GM23338 (cell line): Measurements from ENCODE around the gene TPD52L2. TPM values are rescaled to one million over a fixed set of nuclear protein-coding genes. Genes with fewer than 3 reads are reported as not detected.
"Not testable (repeated sequence)": the region's sequence is repeated elsewhere in the genome, so short reads cannot be mapped to it uniquely, and the experiment has no call there.

ENCODE experiments used
- ATAC-seq: fragments of 200-7000 bp; cut with Tn5 transposase; 3 replicates; pipeline ENCODE4 v1.9.1; 2020
- DNase-seq: peaks from one replicate; pipeline ENCODE4 v3.0.0-alpha.2; 2015; ENCODE audit warnings: low spot score
- H2AFZ ChIP-seq: fragments of 200-600 bp; sonication (generic); 2 replicates; pipeline ENCODE4 v1.8.0; 2016; ENCODE audit warnings: antibody characterized with exemption, mild to moderate bottlenecking, moderate library complexity
- H3F3A ChIP-seq: fragments of 200-600 bp; sonication (generic); replicated peaks from 2 replicates; pipeline ENCODE4 v1.8.0; 2017; ENCODE audit warnings: antibody characterized with exemption, mixed run types, low read depth
- H3K27ac ChIP-seq: fragments of 200-600 bp; sonication (generic); 2 replicates; pipeline ENCODE4 v1.6.1; 2016; ENCODE audit warnings: low read depth
- H3K27me3 ChIP-seq: fragments of 200-600 bp; sonication (generic); 2 replicates; pipeline ENCODE4 v1.8.0; 2016; ENCODE audit warnings: mild to moderate bottlenecking, mixed run types, moderate library complexity; ENCODE audit not compliant: insufficient read depth
- H3K36me3 ChIP-seq: fragments of 200-600 bp; sonication (generic); 2 replicates; pipeline ENCODE4 v1.8.0; 2016; ENCODE audit warnings: mild to moderate bottlenecking; ENCODE audit not compliant: insufficient read depth
- H3K4me1 ChIP-seq: fragments of 200-600 bp; sonication (generic); 2 replicates; pipeline ENCODE4 v1.8.0; 2016; ENCODE audit warnings: mild to moderate bottlenecking, moderate library complexity; ENCODE audit not compliant: insufficient read depth
- H3K4me2 ChIP-seq: fragments of 200-600 bp; sonication (generic); 2 replicates; pipeline ENCODE4 v1.7.1; 2017; ENCODE audit warnings: mixed run types
- H3K4me3 ChIP-seq: fragments of 200-600 bp; sonication (generic); 2 replicates; pipeline ENCODE4 v1.6.1; 2016; ENCODE audit warnings: mixed run types
- H3K79me2 ChIP-seq: fragments of 200-600 bp; sonication (generic); replicated peaks from 2 replicates; pipeline ENCODE4 v1.8.0; 2017; ENCODE audit warnings: mild to moderate bottlenecking; ENCODE audit not compliant: insufficient read depth
- H3K9me2 ChIP-seq: fragments of 200-600 bp; sonication (generic); 2 replicates; pipeline ENCODE4 v1.8.0; 2017; ENCODE audit not compliant: insufficient read depth
- H4K20me1 ChIP-seq: fragments of 200-600 bp; sonication (generic); replicated peaks from 2 replicates; pipeline ENCODE4 v1.8.0; 2017; ENCODE audit warnings: mild to moderate bottlenecking; ENCODE audit not compliant: insufficient read depth
- H3K27ac Mint-ChIP-seq: 2 replicates; pipeline ENCODE4 v1.8.0; 2020; ENCODE audit warnings: inconsistent platforms, mild to moderate bottlenecking, moderate library complexity, mixed read lengths
- H3K27me3 Mint-ChIP-seq: 3 replicates; pipeline ENCODE4 v1.8.0; 2022; ENCODE audit warnings: low read depth, mild to moderate bottlenecking, moderate library complexity, mixed read lengths, inconsistent platforms; ENCODE audit not compliant: insufficient read depth, poor library complexity
- H3K36me3 Mint-ChIP-seq: 3 replicates; pipeline ENCODE4 v1.8.0; 2021; ENCODE audit warnings: low read depth, mild to moderate bottlenecking, inconsistent platforms, moderate library complexity, mixed read lengths
- H3K4me1 Mint-ChIP-seq: 3 replicates; pipeline ENCODE4 v1.8.0; 2020; ENCODE audit warnings: mild to moderate bottlenecking, inconsistent platforms, mixed read lengths
- H3K4me3 Mint-ChIP-seq: 3 replicates; pipeline ENCODE4 v1.8.0; 2021; ENCODE audit warnings: moderate library complexity, mild to moderate bottlenecking, inconsistent platforms, mixed read lengths
- H3K9me3 Mint-ChIP-seq: 3 replicates; pipeline ENCODE4 v1.8.0; 2020; ENCODE audit warnings: moderate library complexity, mild to moderate bottlenecking, inconsistent platforms, mixed read lengths
- CREB1 ChIP-seq: fragments of 250-450 bp; sonication (Bioruptor Pico); IDR thresholded peaks from 2 replicates; pipeline ENCODE4 v1.5.0; 2020; ENCODE audit warnings: low read depth, mild to moderate bottlenecking, moderate library complexity
- CTCF ChIP-seq, 2 experiments: fragments of 200-600 bp in 1 of 2; sonication (generic) in 1 of 2; conservative IDR thresholded peaks; 2 replicates each; pipeline versions ENCODE4 v1.5.1 to v1.6.1; 2016 to 2017; ENCODE audit warnings: antibody characterized with exemption in 2 of 2, low read depth in 2 of 2, mild to moderate bottlenecking in 2 of 2, moderate library complexity in 1 of 2
- EZH2 ChIP-seq: fragments of 200-600 bp; sonication (generic); IDR thresholded peaks from one replicate; pipeline ENCODE4 v1.8.0; 2017; ENCODE audit warnings: antibody characterized with exemption, mild to moderate bottlenecking, low read depth; ENCODE audit not compliant: unreplicated experiment
- EZH2phosphoT487 ChIP-seq: fragments of 200-600 bp; sonication (generic); IDR thresholded peaks from one replicate; pipeline ENCODE4 v1.8.1; 2018; ENCODE audit warnings: antibody characterized with exemption; ENCODE audit not compliant: unreplicated experiment
- JUNB ChIP-seq: IDR thresholded peaks from one replicate; pipeline ENCODE4 v1.6.1; 2016; ENCODE audit warnings: antibody characterized with exemption; ENCODE audit not compliant: unreplicated experiment
- NANOG ChIP-seq: IDR thresholded peaks from 2 replicates; pipeline ENCODE4 v1.6.1; 2016; ENCODE audit warnings: antibody characterized with exemption, borderline replicate concordance
- POLR2AphosphoS5 ChIP-seq: IDR thresholded peaks from 2 replicates; pipeline ENCODE4 v1.6.1; 2016; ENCODE audit warnings: antibody characterized with exemption, low read depth
- polyA plus RNA-seq: library from polyadenylated mRNA; unstranded; fragments of >200 nt; fragmentation: Nextera tagmentation; extraction: Ambion mirVana; gene quantifications from 2 replicates; pipeline ENCODE4 v1.2.1, GENCODE V29; 2016
- total RNA-seq: library from RNA; depleted of rRNA; stranded (reverse); fragments of >200 nt; shearing (Covaris generic); gene quantifications from 2 replicates; pipeline ENCODE4 v1.2.3, GENCODE V29; 2014

TPD52L2 gene
- total and polyA plus RNA-seq, 2 experiments from 2014 or later: 40.2 to 103 TPM

GRCh38 chr20:63863798-63864544, 1.1 kb upstream of the TPD52L2 start:
- peak overlapping the region; percentile 85 for H3K4me2 ChIP-seq
- H2AFZ ChIP-seq: 0 out of 2 replicates have a peak overlapping the region, but pooled peaks have one; percentile 28
- H3K4me3 ChIP-seq: peak overlapping the region; percentile 93
- peaks cover 30% of the 10 kb centered on the region for H3K4me1 ChIP-seq
- TF ChIP-seq CTCF (conservative IDR thresholded peaks at IDR 0.05; ENCODE audit: low read depth in 2 of 2) (peak; percentile 55 to 83), POLR2AphosphoS5 (no peak), CREB1 (CRISPR knock-in tag) (0 out of 2 replicates have a peak, but pooled peaks have one; percentile 6), EZH2phosphoT487 (no peak), NANOG (no peak)
- ATAC-seq (peak; percentile 49), DNase-seq (peak; percentile 86)
- H3K36me3 Mint-ChIP-seq: peaks cover 16% of the 10 kb centered on the region
- H3K9me3 Mint-ChIP-seq: no peaks in the 10 kb centered on the region
- H4K20me1 ChIP-seq: peaks cover 8% of the 10 kb centered on the region; the same call in 1 of the 2 replicates
- H3K27ac Mint-ChIP-seq: peak overlapping the region; percentile 97
- H3K9me2 ChIP-seq: no peaks in the 10 kb centered on the region
- peak overlapping the region; percentile 94 for H3K4me3 Mint-ChIP-seq
- peaks cover 34% of the 10 kb centered on the region for H3F3A ChIP-seq
- peak overlapping the region; percentile 93 for H3K27ac ChIP-seq
- no peaks in the 10 kb centered on the region; the same call in 1 of the 2 replicates for H3K36me3 ChIP-seq
- H3K4me1 Mint-ChIP-seq: peaks cover 34% of the 10 kb centered on the region
- H3K27me3 Mint-ChIP-seq: peaks cover 24% of the 10 kb centered on the region
- H3K79me2 ChIP-seq: peaks cover 43% of the 10 kb centered on the region
- no peaks in the 10 kb centered on the region for H3K27me3 ChIP-seq

- Mint-ChIP-seq H3K9me3 (no peaks in the 10 kb centered on the region), H3K36me3 (peaks cover 22% of the 10 kb centered on the region)
- ATAC-seq: no peak
Measured at GRCh38 chr20:63864545-63864977, 509 bp upstream of the TPD52L2 start.

GRCh38 chr20:63867042-63867441, 2.0 kb downstream of the TPD52L2 start:
- peaks cover 17% of the 10 kb centered on the region for H3K27me3 Mint-ChIP-seq
- not testable (repeated sequence) for DNase-seq, H2AFZ ChIP-seq, H3K27ac Mint-ChIP-seq, ATAC-seq, H3K9me3 Mint-ChIP-seq, H3K4me2 ChIP-seq, H3K27me3 ChIP-seq, H3K4me3 ChIP-seq, H3K9me2 ChIP-seq
- H3K36me3 ChIP-seq: peaks cover 18% of the 10 kb centered on the region
- peaks cover 30% of the 10 kb centered on the region for H3F3A ChIP-seq
- peak overlapping the region; percentile 94 for H3K4me3 Mint-ChIP-seq
- H3K4me1 ChIP-seq: peaks cover 12% of the 10 kb centered on the region
- H3K79me2 ChIP-seq: peaks cover 50% of the 10 kb centered on the region
- peaks cover 36% of the 10 kb centered on the region for H3K36me3 Mint-ChIP-seq
- 0 out of 2 replicates have a peak overlapping the region, but pooled peaks have one; percentile 32 for H3K27ac ChIP-seq
- H3K4me1 Mint-ChIP-seq: peaks cover 15% of the 10 kb centered on the region; the same call in 2 of the 3 replicates
- H4K20me1 ChIP-seq: peaks cover 14% of the 10 kb centered on the region; the same call in 1 of the 2 replicates

More at GRCh38 chr20:63864545-63864977, 509 bp upstream of the TPD52L2 start:
- Histone ChIP-seq H3K4me2 (peak overlapping the region; percentile 85), H3K27ac (peak overlapping the region; percentile 93), H3K79me2 (peaks cover 49% of the 10 kb centered on the region), H2AFZ (0 out of 2 replicates have a peak overlapping the region, but pooled peaks have one; percentile 28), H4K20me1 (peaks cover 8% of the 10 kb centered on the region; the same call in 1 of the 2 replicates), H3K4me1 (peaks cover 25% of the 10 kb centered on the region), H3F3A (peaks cover 29% of the 10 kb centered on the region), H3K9me2 (no peaks in the 10 kb centered on the region), H3K36me3 (peaks cover 5% of the 10 kb centered on the region), H3K4me3 (peak overlapping the region; percentile 93), H3K27me3 (no peaks in the 10 kb centered on the region)
- peaks cover 29% of the 10 kb centered on the region for H3K4me1 Mint-ChIP-seq
- H3K27me3 Mint-ChIP-seq: peaks cover 23% of the 10 kb centered on the region
- H3K27ac Mint-ChIP-seq: peak overlapping the region; percentile 97
- TF ChIP-seq CTCF (conservative IDR thresholded peaks at IDR 0.05; ENCODE audit: low read depth in 2 of 2): no peak
- TF ChIP-seq CREB1 (CRISPR knock-in tag): no peak
- no peak for TF ChIP-seq NANOG
- no peak for TF ChIP-seq EZH2
- TF ChIP-seq JUNB: no peak
- H3K4me3 Mint-ChIP-seq: peak overlapping the region; percentile 94
- no peak for DNase-seq
